H9 (cell line): ENCODE results near the gene CNRIP1. TPM values are rescaled to one million over a fixed set of nuclear protein-coding genes. Genes with fewer than 3 reads are reported as not detected.

Experiments used
- DNase-seq: peaks from one replicate; pipeline ENCODE4 v3.0.0-alpha.2; 2017
- H2AFZ ChIP-seq: one replicate; pipeline ENCODE4 v1.6.1; 2013; ENCODE audit warnings: mild to moderate bottlenecking, low read length, control low read depth, moderate library complexity
- H2AK5ac ChIP-seq: 2 replicates; pipeline ENCODE4 v1.6.1; 2013; ENCODE audit warnings: low read length, control low read depth, mixed read lengths; ENCODE audit not compliant: insufficient read length
- H2BK120ac ChIP-seq: one replicate; pipeline ENCODE4 v1.6.1; 2013; ENCODE audit warnings: low read depth, mild to moderate bottlenecking, low read length, control low read depth, inconsistent platforms; ENCODE audit not compliant: poor library complexity, severe bottlenecking
- H2BK12ac ChIP-seq: 2 replicates; pipeline ENCODE4 v1.6.1; 2013; ENCODE audit warnings: low read length, control low read depth, mixed read lengths, low read depth; ENCODE audit not compliant: insufficient read length
- H2BK15ac ChIP-seq: 2 replicates; pipeline ENCODE4 v1.6.1; 2013; ENCODE audit warnings: low read depth, low read length, control low read depth
- H2BK20ac ChIP-seq: one replicate; pipeline ENCODE4 v1.6.1; 2013; ENCODE audit warnings: low read depth, mild to moderate bottlenecking, low read length, control low read depth, inconsistent platforms; ENCODE audit not compliant: poor library complexity, severe bottlenecking
- H2BK5ac ChIP-seq: 2 replicates; pipeline ENCODE4 v1.6.1; 2013; ENCODE audit warnings: low read length, control low read depth, mixed read lengths; ENCODE audit not compliant: insufficient read length
- H3K14ac ChIP-seq: 2 replicates; pipeline ENCODE4 v1.6.1; 2013; ENCODE audit warnings: low read length, control low read depth; ENCODE audit not compliant: insufficient read depth
- H3K18ac ChIP-seq: 2 replicates; pipeline ENCODE4 v1.6.1; 2013; ENCODE audit warnings: low read depth, mild to moderate bottlenecking, mixed read lengths, low read length, control low read depth; ENCODE audit not compliant: insufficient read length
- H3K23ac ChIP-seq: 2 replicates; pipeline ENCODE4 v1.6.1; 2013; ENCODE audit warnings: low read length, control low read depth, mixed read lengths, low read depth; ENCODE audit not compliant: insufficient read length
- H3K23me2 ChIP-seq: 2 replicates; pipeline ENCODE4 v1.6.1; 2013; ENCODE audit warnings: low read depth, mild to moderate bottlenecking, mixed read lengths, low read length, control low read depth; ENCODE audit not compliant: insufficient read length, poor library complexity, severe bottlenecking
- H3K27ac ChIP-seq: 2 replicates; pipeline ENCODE4 v1.5.1; 2013; ENCODE audit warnings: low read length, control low read depth, mixed read lengths, low read depth; ENCODE audit not compliant: insufficient read length
- H3K27me3 ChIP-seq: 2 replicates; pipeline ENCODE4 v1.6.1; 2013; ENCODE audit warnings: low read length, control low read depth, inconsistent platforms; ENCODE audit not compliant: insufficient read depth
- H3K4ac ChIP-seq: 2 replicates; pipeline ENCODE4 v1.6.1; 2013; ENCODE audit warnings: low read depth, mild to moderate bottlenecking, control low read depth, inconsistent platforms, low read length, moderate library complexity
- H3K4me1 ChIP-seq: 2 replicates; pipeline ENCODE4 v1.6.1; 2013; ENCODE audit warnings: low read length, control low read depth, inconsistent platforms; ENCODE audit not compliant: insufficient read depth
- H3K4me2 ChIP-seq: 2 replicates; pipeline ENCODE4 v1.6.1; 2013; ENCODE audit warnings: low read length, control low read depth, mixed read lengths; ENCODE audit not compliant: insufficient read length, insufficient read depth
- H3K56ac ChIP-seq: 2 replicates; pipeline ENCODE4 v1.6.1; 2013; ENCODE audit warnings: low read depth, mild to moderate bottlenecking, mixed read lengths, low read length, control low read depth; ENCODE audit not compliant: insufficient read length
- H3K79me1 ChIP-seq: 2 replicates; pipeline ENCODE4 v1.6.1; 2013; ENCODE audit warnings: low read depth, mild to moderate bottlenecking, moderate library complexity, low read length, control low read depth, inconsistent platforms; ENCODE audit not compliant: insufficient read depth, poor library complexity, severe bottlenecking
- H3K79me2 ChIP-seq: 2 replicates; pipeline ENCODE4 v1.6.1; 2013; ENCODE audit warnings: low read length, control low read depth, inconsistent platforms; ENCODE audit not compliant: insufficient read depth
- H3K9ac ChIP-seq: 2 replicates; pipeline ENCODE4 v1.6.1; 2013; ENCODE audit warnings: low read length, control low read depth, mixed read lengths; ENCODE audit not compliant: insufficient read length; ENCODE audit errors: extremely low read depth
- H3K9me3 ChIP-seq: one replicate; pipeline ENCODE4 v1.6.1; 2013; ENCODE audit warnings: low read depth, low read length, inconsistent platforms; ENCODE audit not compliant: control insufficient read depth
- H3T11ph ChIP-seq: one replicate; pipeline ENCODE4 v1.6.1; 2013; ENCODE audit warnings: mild to moderate bottlenecking, low read length, control low read depth, inconsistent platforms
- H4K20me1 ChIP-seq: one replicate; pipeline ENCODE4 v1.6.1; 2013; ENCODE audit not compliant: control insufficient read depth, insufficient read length, insufficient read depth
- H4K5ac ChIP-seq: 2 replicates; pipeline ENCODE4 v1.6.1; 2013; ENCODE audit warnings: low read depth, mild to moderate bottlenecking, mixed read lengths, low read length, control low read depth; ENCODE audit not compliant: insufficient read length
- H4K8ac ChIP-seq: replicated peaks from 2 replicates; pipeline ENCODE4 v1.6.1; 2013; ENCODE audit warnings: low read length, control low read depth, mixed read lengths, low read depth; ENCODE audit not compliant: insufficient read length
- H4K91ac ChIP-seq: 2 replicates; pipeline ENCODE4 v1.6.1; 2013; ENCODE audit warnings: low read depth, mild to moderate bottlenecking, moderate library complexity, mixed read lengths, low read length, control low read depth; ENCODE audit not compliant: insufficient read length
- H3K27ac Mint-ChIP-seq, 3 experiments: 2 replicates in 2 of 3; 3 replicates in 1 of 3; pipeline ENCODE4 v1.8.0; 2020 to 2021; ENCODE audit warnings: mixed read lengths in 3 of 3, mild to moderate bottlenecking in 1 of 3, moderate library complexity in 1 of 3
- H3K27me3 Mint-ChIP-seq: 2 replicates; pipeline ENCODE4 v1.8.0; 2021; ENCODE audit warnings: low read depth, mild to moderate bottlenecking, moderate library complexity, mixed read lengths
- H3K36me3 Mint-ChIP-seq, 3 experiments: 2 replicates in 2 of 3; 3 replicates in 1 of 3; pipeline ENCODE4 v1.8.0; 2020 to 2021; ENCODE audit warnings: low read depth in 3 of 3, mixed read lengths in 3 of 3; ENCODE audit not compliant: insufficient read depth in 1 of 3
- H3K4me1 Mint-ChIP-seq, 2 experiments: 2 replicates each; pipeline ENCODE4 v1.8.0; 2020; ENCODE audit warnings: mixed read lengths in 2 of 2
- H3K4me3 Mint-ChIP-seq, 2 experiments: 2 replicates in 1 of 2; 3 replicates in 1 of 2; pipeline ENCODE4 v1.8.0; 2020 to 2021; ENCODE audit warnings: mild to moderate bottlenecking in 2 of 2, mixed read lengths in 2 of 2, moderate library complexity in 1 of 2
- H3K9me3 Mint-ChIP-seq, 2 experiments: 2 replicates in 1 of 2; 3 replicates in 1 of 2; pipeline ENCODE4 v1.8.0; 2020; ENCODE audit warnings: mild to moderate bottlenecking in 2 of 2, mixed read lengths in 2 of 2, moderate library complexity in 1 of 2
- CTCF ChIP-seq: fragments of 200-600 bp; sonication (generic); conservative IDR thresholded peaks from 3 replicates; pipeline ENCODE4 v1.8.0; 2021; ENCODE audit warnings: antibody characterized with exemption, mild to moderate bottlenecking
- WGBS: extraction: QIAGEN DNeasy Blood & Tissue Kit; methylation state at CpG from one replicate; pipeline ENCODE4 v1.1.7; 2013; ENCODE audit warnings: missing lambda C conversion rate, low lambda C conversion rate, mixed read lengths; ENCODE audit not compliant: insufficient read length; ENCODE audit errors: extremely low coverage; 5-methylcytosine and 5-hydroxymethylcytosine counted together
- total RNA-seq: library from RNA; stranded (reverse); gene quantifications from 2 replicates; pipeline ENCODE4 v1.2.1, GENCODE V29; 2021

The CNRIP1 gene
- total RNA-seq, 1 experiment from 2014 or later = 0.70 TPM

- Histone ChIP-seq H3K18ac (no peak overlapping the region), H3K4me2 (no peak overlapping the region), H3K27ac (no peak overlapping the region), H3K79me1 (no peaks in the 10 kb centered on the region), H2AK5ac (no peak overlapping the region), H2BK20ac (no peak overlapping the region), H3K4ac (no peak overlapping the region), H4K91ac (no peak overlapping the region), H2BK120ac (no peak overlapping the region), H3K79me2 (no peaks in the 10 kb centered on the region), H3K4me1 (no peaks in the 10 kb centered on the region; the same call in 1 of the 2 replicates), H4K8ac (no peak overlapping the region), H3K23ac (no peak overlapping the region), H2BK12ac (no peak overlapping the region), H3T11ph (no peak overlapping the region), H3K9me3 (no peaks in the 10 kb centered on the region), H2AFZ (no peak overlapping the region), H4K20me1 (no peaks in the 10 kb centered on the region), H2BK15ac (no peak overlapping the region), H3K9ac (no peak overlapping the region), H2BK5ac (no peak overlapping the region), H3K14ac (no peak overlapping the region), H3K56ac (no peak overlapping the region), H3K27me3 (peaks cover 2% of the 10 kb centered on the region; the same call in 1 of the 2 replicates), H3K23me2 (no peaks in the 10 kb centered on the region), H4K5ac (no peak overlapping the region)
- no peak overlapping the region for H3K4me3 Mint-ChIP-seq
- H3K27ac Mint-ChIP-seq = no peak overlapping the region
- no peak for DNase-seq
- no CpG with 5 or more reads among the region's 3 CpGs for WGBS
- no peaks in the 10 kb centered on the region for H3K36me3 Mint-ChIP-seq
- peaks cover 48% of the 10 kb centered on the region for H3K27me3 Mint-ChIP-seq
- peaks cover 0 to 2% of the 10 kb centered on the region in 2 experiments; a peak in 1 of 5 replicates for H3K9me3 Mint-ChIP-seq
- TF ChIP-seq CTCF = no peak
- H3K4me1 Mint-ChIP-seq = peaks cover 3% of the 10 kb centered on the region in 2 experiments
Measured at GRCh38 chr2:68325056-68325455, 5.3 kb upstream of the CNRIP1 start.
